SK-N-SH (cell line): ENCODE measurements around the gene CMTM1. TPM values are rescaled to one million over a fixed set of nuclear protein-coding genes. Genes with fewer than 3 reads are reported as not detected.

Source experiments
- CTCF ChIA-PET: fragments of 300-600, 350-600 bp; formaldehyde crosslinking; extraction: SDS; loops from one replicate; lab custom pipeline; 2021; lab: Yijun Ruan, JAX
- POLR2A ChIA-PET: fragments of 350-600 bp; sonication (Branson Sonifier 250); formaldehyde crosslinking; extraction: SDS; loops from one replicate; lab custom pipeline; 2020; ENCODE audit warnings: antibody characterized with exemption, inconsistent platforms; lab: Yijun Ruan, JAX
- DNase-seq: peaks from one replicate; pipeline ENCODE4 v3.0.0; 2012
- H2AFZ ChIP-seq: fragments of 200-600 bp; sonication (generic); 2 replicates; pipeline ENCODE4 v1.8.1; 2016; ENCODE audit warnings: antibody characterized with exemption, mild to moderate bottlenecking, low read depth
- H3F3A ChIP-seq: fragments of 200-600 bp; sonication (generic); replicated peaks from 2 replicates; pipeline ENCODE3; 2016; ENCODE audit warnings: antibody characterized with exemption, mild to moderate bottlenecking; ENCODE audit not compliant: insufficient read depth
- H3K27ac ChIP-seq, 2 experiments: fragments of 200-500 bp in 1 of 2; fragments of 200-600 bp in 1 of 2; sonication (Bioruptor generic) in 1 of 2; sonication (generic), shearing (Covaris generic) in 1 of 2; 2 replicates each; pipeline versions ENCODE4 v1.5.1 to v1.6.1; 2014 to 2016; ENCODE audit warnings: low read depth in 2 of 2, inconsistent platforms in 1 of 2, low read length in 1 of 2, mild to moderate bottlenecking in 1 of 2, mixed read lengths in 1 of 2
- H3K27me3 ChIP-seq: fragments of 200-600 bp; sonication (generic), shearing (Covaris generic); 2 replicates; pipeline ENCODE4 v1.6.1; 2016; ENCODE audit warnings: mixed run types; ENCODE audit not compliant: insufficient read depth
- H3K36me3 ChIP-seq, 2 experiments: fragments of 200-500 bp in 1 of 2; fragments of 200-600 bp in 1 of 2; sonication (Bioruptor generic) in 1 of 2; sonication (generic) in 1 of 2; replicated peaks in 1 of 2; 2 replicates each; pipeline versions ENCODE3 to v1.5.1; 2014 to 2016; ENCODE audit warnings: low read length in 1 of 2, mild to moderate bottlenecking in 1 of 2; ENCODE audit not compliant: insufficient read depth in 2 of 2, control insufficient read depth in 1 of 2
- H3K4me1 ChIP-seq, 2 experiments: fragments of 200-500 bp in 1 of 2; fragments of 200-600 bp in 1 of 2; sonication (Bioruptor generic) in 1 of 2; sonication (generic), shearing (Covaris generic) in 1 of 2; 2 replicates each; pipeline versions ENCODE4 v1.5.1 to v1.6.1; 2014 to 2016; ENCODE audit warnings: low read depth in 1 of 2, low read length in 1 of 2, mixed run types in 1 of 2; ENCODE audit not compliant: insufficient read depth in 2 of 2, control insufficient read depth in 1 of 2
- H3K4me2 ChIP-seq: fragments of 200-600 bp; sonication (generic), shearing (Covaris generic); 2 replicates; pipeline ENCODE4 v1.6.1; 2017; ENCODE audit warnings: mixed run types
- H3K4me3 ChIP-seq, 2 experiments: fragments of 200-500 bp in 1 of 2; fragments of 200-600 bp in 1 of 2; sonication (Bioruptor generic) in 1 of 2; sonication (generic), shearing (Covaris generic) in 1 of 2; 2 replicates each; pipeline versions ENCODE4 v1.5.1 to v1.8.1; 2014 to 2016; ENCODE audit warnings: low read depth in 2 of 2, inconsistent platforms in 1 of 2, low read length in 1 of 2, mild to moderate bottlenecking in 1 of 2, mixed read lengths in 1 of 2, moderate library complexity in 1 of 2
- H3K79me2 ChIP-seq: fragments of 200-600 bp; sonication (generic); 2 replicates; pipeline ENCODE4 v1.8.1; 2017; ENCODE audit warnings: mild to moderate bottlenecking; ENCODE audit not compliant: insufficient read depth
- H3K9ac ChIP-seq: fragments of 200-600 bp; sonication (generic); 2 replicates; pipeline ENCODE4 v1.6.1; 2017; ENCODE audit warnings: mixed run types
- H3K9me2 ChIP-seq: fragments of 200-600 bp; sonication (generic); 2 replicates; pipeline ENCODE4 v1.6.1; 2017; ENCODE audit warnings: mixed run types
- H3K9me3 ChIP-seq: fragments of 200-600 bp; sonication (generic); 2 replicates; pipeline ENCODE4 v1.6.1; 2017; ENCODE audit warnings: mixed run types, mild to moderate bottlenecking, moderate library complexity
- H4K20me1 ChIP-seq: fragments of 200-600 bp; sonication (generic); 2 replicates; pipeline ENCODE4 v1.6.1; 2017; ENCODE audit warnings: mild to moderate bottlenecking, mixed run types; ENCODE audit not compliant: insufficient read depth
- ELF1 ChIP-seq: IDR thresholded peaks from 2 replicates; pipeline ENCODE4 v1.4.0; 2012
- FOSL2 ChIP-seq: IDR thresholded peaks from 2 replicates; pipeline ENCODE4 v1.4.0; 2012; ENCODE audit warnings: low read depth, mild to moderate bottlenecking, moderate library complexity, borderline replicate concordance
- GATA2 ChIP-seq: sonication (generic); formaldehyde crosslinking; IDR thresholded peaks from 2 replicates; pipeline ENCODE4 v1.5.0; 2020; ENCODE audit warnings: mild to moderate bottlenecking, missing genetic modification reagents
- MXI1 ChIP-seq: IDR thresholded peaks from 2 replicates; pipeline ENCODE4 v1.6.1; 2012; ENCODE audit warnings: mild to moderate bottlenecking, low read depth, low read length, improper control_type of control experiment
- NFIC ChIP-seq: IDR thresholded peaks from 2 replicates; pipeline ENCODE4 v1.4.0; 2012; ENCODE audit warnings: borderline replicate concordance
- POLR2AphosphoS5 ChIP-seq: IDR thresholded peaks from 2 replicates; pipeline ENCODE4 v1.6.1; 2012; ENCODE audit warnings: low read depth, low read length
- RFX5 ChIP-seq: IDR thresholded peaks from 2 replicates; pipeline ENCODE4 v1.6.1; 2012; ENCODE audit warnings: mild to moderate bottlenecking, improper control_type of control experiment, low read length
- RXRA ChIP-seq: IDR thresholded peaks from 2 replicates; pipeline ENCODE4 v1.4.0; 2012; ENCODE audit warnings: low read depth, mild to moderate bottlenecking, borderline replicate concordance
- SIN3A ChIP-seq: IDR thresholded peaks from 2 replicates; pipeline ENCODE4 v1.6.1; 2012; ENCODE audit warnings: low read depth, mild to moderate bottlenecking, low read length, moderate library complexity, borderline replicate concordance
- SMC3 ChIP-seq: IDR thresholded peaks from 2 replicates; pipeline ENCODE4 v1.6.1; 2012; ENCODE audit warnings: low read depth, low read length, improper control_type of control experiment
- TCF12 ChIP-seq: IDR thresholded peaks from 2 replicates; pipeline ENCODE4 v1.4.0; 2012
- TEAD4 ChIP-seq: IDR thresholded peaks from 2 replicates; pipeline ENCODE4 v1.4.0; 2012; ENCODE audit warnings: mild to moderate bottlenecking, borderline replicate concordance; ENCODE audit not compliant: insufficient read depth
- WGBS: methylation state at CpG from one replicate; pipeline ENCODE4 v1.1.6; 2017; ENCODE audit warnings: low lambda C conversion rate; 5-methylcytosine and 5-hydroxymethylcytosine counted together
- polyA plus RNA-seq, 3 experiments: library from polyadenylated mRNA; depleted of rRNA; stranded (reverse); fragments of >200 nt; gene quantifications; 2 replicates each; pipeline ENCODE4 v1.2.3, GENCODE V29; 2012
- TF ChIP-seq, protein P1 (sequence below): fragments of 200-600 bp; sonication (generic); IDR thresholded peaks from 2 replicates; pipeline ENCODE4 v1.6.1; 2017; ENCODE audit warnings: antibody characterized with exemption, mild to moderate bottlenecking, moderate library complexity
- TF ChIP-seq, protein P2 (sequence below): fragments of 150-350 bp; IDR thresholded peaks from 2 replicates; pipeline ENCODE4 v1.6.1; 2016; ENCODE audit warnings: mild to moderate bottlenecking, low read depth, low read length
- TF ChIP-seq, protein P3 (sequence below): IDR thresholded peaks from 2 replicates; pipeline ENCODE4 v1.6.1; 2012; ENCODE audit warnings: mild to moderate bottlenecking, low read depth, low read length, moderate library complexity
- TF ChIP-seq, protein P4 (sequence below): IDR thresholded peaks from 2 replicates; pipeline ENCODE4 v1.4.0; 2012; ENCODE audit warnings: low read depth, borderline replicate concordance

Gene CMTM1
- polyA plus RNA-seq, 1 of the 3 experiments (the other 2 are of a cell fraction) = 3.7 TPM

DNA sequence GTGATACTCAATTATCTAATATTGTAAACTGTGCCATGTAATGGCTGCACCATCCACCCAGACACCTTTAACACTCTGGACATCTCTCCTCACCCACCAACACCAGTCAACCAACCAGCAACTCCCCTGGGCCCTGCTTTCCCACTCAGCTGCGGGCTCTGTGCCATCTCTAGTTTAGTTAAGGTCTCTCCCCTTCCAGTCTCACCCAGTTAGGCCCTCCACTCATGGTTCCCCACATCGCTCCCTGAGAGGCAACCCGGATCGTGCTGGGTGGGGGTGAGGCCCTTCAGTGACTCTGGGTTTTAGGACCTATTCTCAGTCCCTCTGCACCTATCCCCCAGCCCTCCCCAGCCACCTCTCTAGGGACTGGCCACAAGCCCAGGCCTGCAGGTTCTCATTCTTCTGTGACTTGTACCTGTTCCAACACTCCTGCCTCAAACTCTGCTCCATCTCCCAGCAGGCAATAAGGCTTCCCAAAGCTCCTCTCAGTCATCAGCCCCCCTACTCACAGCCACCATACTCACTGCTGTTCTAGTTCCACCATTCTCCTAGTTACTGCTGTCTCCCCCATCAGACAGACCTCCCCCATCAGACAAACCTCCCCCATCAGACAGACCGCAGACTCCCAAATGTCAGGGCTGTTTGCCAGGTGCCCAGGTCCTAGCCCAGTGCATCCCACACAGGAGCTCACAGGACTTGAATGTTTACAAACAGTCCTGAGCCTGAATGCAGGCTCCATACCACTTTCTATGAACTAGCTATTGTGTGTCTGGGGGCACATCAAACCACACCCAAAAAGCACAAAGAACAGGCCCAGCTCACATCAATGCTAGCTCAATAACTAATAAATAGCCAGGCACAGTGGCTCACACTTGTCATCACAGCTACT lies 18.9 kb upstream of the CMTM1 start:
- POLR2A ChIA-PET = interaction anchor here (0.6 kb wide), 1 partner anchor 25 kb away, joined by 3 read pairs; no protein-coding TSS in a partner anchor
- DNase-seq = no peak

DNA sequence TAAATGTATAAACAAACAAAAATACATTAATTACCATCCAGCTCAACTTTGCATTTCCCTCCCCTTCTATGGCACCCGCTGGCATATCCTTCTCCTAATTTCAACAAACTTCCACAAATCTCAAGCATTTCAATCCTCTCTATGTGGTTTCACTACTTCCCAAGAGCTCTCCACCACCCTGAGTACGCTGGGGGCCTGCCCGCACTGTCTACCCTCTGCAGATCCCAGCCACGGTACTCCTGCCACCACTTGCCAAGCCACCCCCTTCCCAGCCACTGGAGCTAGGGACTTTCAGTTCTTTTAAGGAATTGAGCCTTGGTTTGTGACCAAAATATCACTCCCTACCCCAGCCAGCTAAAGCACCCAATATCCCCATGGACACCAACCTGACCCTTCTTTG lies 18.2 kb upstream of the CMTM1 start:
- Histone ChIP-seq H3K27me3 (no peaks in the 10 kb centered on the region), H2AFZ (no peak overlapping the region), H3K4me3 (no peak overlapping the region), H3K4me1 (peaks cover 19 to 23% of the 10 kb centered on the region in 2 experiments; a peak in 3 of 4 replicates), H3K4me2 (peak overlapping the region; percentile 94), H3F3A (peaks cover 3% of the 10 kb centered on the region), H3K79me2 (peaks cover 6% of the 10 kb centered on the region), H3K36me3 (peaks cover 0 to 11% of the 10 kb centered on the region in 2 experiments), H4K20me1 (no peaks in the 10 kb centered on the region), H3K9ac (no peak overlapping the region), H3K9me2 (no peaks in the 10 kb centered on the region), H3K9me3 (no peaks in the 10 kb centered on the region), H3K27ac (no peak overlapping the region)
- 97% methylated on average over 4 of the region's 4 CpGs for WGBS
- ChIA-PET CTCF (interaction anchor here (0.9 to 2.6 kb wide), 5 partner anchors 12 to 204 kb away, joined by 3 to 9 read pairs (median 3); partner anchors contain the start of gene DYNC1LI2), POLR2A (interaction anchor here (0.6 kb wide), 1 partner anchor 24 kb away, joined by 3 read pairs; no protein-coding TSS in a partner anchor)
- TF ChIP-seq FOSL2 (no peak), RFX5 (no peak), MXI1 (no peak), SIN3A (no peak), TCF12 (no peak), POLR2AphosphoS5 (no peak)
- TF ChIP-seq, protein P1, sequence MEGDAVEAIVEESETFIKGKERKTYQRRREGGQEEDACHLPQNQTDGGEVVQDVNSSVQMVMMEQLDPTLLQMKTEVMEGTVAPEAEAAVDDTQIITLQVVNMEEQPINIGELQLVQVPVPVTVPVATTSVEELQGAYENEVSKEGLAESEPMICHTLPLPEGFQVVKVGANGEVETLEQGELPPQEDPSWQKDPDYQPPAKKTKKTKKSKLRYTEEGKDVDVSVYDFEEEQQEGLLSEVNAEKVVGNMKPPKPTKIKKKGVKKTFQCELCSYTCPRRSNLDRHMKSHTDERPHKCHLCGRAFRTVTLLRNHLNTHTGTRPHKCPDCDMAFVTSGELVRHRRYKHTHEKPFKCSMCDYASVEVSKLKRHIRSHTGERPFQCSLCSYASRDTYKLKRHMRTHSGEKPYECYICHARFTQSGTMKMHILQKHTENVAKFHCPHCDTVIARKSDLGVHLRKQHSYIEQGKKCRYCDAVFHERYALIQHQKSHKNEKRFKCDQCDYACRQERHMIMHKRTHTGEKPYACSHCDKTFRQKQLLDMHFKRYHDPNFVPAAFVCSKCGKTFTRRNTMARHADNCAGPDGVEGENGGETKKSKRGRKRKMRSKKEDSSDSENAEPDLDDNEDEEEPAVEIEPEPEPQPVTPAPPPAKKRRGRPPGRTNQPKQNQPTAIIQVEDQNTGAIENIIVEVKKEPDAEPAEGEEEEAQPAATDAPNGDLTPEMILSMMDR = no peak
- TF ChIP-seq, protein P2, sequence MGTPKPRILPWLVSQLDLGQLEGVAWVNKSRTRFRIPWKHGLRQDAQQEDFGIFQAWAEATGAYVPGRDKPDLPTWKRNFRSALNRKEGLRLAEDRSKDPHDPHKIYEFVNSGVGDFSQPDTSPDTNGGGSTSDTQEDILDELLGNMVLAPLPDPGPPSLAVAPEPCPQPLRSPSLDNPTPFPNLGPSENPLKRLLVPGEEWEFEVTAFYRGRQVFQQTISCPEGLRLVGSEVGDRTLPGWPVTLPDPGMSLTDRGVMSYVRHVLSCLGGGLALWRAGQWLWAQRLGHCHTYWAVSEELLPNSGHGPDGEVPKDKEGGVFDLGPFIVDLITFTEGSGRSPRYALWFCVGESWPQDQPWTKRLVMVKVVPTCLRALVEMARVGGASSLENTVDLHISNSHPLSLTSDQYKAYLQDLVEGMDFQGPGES = no peak
- TF ChIP-seq, protein P3, sequence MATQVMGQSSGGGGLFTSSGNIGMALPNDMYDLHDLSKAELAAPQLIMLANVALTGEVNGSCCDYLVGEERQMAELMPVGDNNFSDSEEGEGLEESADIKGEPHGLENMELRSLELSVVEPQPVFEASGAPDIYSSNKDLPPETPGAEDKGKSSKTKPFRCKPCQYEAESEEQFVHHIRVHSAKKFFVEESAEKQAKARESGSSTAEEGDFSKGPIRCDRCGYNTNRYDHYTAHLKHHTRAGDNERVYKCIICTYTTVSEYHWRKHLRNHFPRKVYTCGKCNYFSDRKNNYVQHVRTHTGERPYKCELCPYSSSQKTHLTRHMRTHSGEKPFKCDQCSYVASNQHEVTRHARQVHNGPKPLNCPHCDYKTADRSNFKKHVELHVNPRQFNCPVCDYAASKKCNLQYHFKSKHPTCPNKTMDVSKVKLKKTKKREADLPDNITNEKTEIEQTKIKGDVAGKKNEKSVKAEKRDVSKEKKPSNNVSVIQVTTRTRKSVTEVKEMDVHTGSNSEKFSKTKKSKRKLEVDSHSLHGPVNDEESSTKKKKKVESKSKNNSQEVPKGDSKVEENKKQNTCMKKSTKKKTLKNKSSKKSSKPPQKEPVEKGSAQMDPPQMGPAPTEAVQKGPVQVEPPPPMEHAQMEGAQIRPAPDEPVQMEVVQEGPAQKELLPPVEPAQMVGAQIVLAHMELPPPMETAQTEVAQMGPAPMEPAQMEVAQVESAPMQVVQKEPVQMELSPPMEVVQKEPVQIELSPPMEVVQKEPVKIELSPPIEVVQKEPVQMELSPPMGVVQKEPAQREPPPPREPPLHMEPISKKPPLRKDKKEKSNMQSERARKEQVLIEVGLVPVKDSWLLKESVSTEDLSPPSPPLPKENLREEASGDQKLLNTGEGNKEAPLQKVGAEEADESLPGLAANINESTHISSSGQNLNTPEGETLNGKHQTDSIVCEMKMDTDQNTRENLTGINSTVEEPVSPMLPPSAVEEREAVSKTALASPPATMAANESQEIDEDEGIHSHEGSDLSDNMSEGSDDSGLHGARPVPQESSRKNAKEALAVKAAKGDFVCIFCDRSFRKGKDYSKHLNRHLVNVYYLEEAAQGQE = no peak
- TF ChIP-seq, protein P4, sequence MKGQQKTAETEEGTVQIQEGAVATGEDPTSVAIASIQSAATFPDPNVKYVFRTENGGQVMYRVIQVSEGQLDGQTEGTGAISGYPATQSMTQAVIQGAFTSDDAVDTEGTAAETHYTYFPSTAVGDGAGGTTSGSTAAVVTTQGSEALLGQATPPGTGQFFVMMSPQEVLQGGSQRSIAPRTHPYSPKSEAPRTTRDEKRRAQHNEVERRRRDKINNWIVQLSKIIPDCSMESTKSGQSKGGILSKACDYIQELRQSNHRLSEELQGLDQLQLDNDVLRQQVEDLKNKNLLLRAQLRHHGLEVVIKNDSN = no peak
- DNase-seq = no peak

More for the DNA sequence above, 18.9 kb upstream of the CMTM1 start:
- Histone ChIP-seq H3K4me3 (no peak overlapping the region), H3F3A (peaks cover 3% of the 10 kb centered on the region), H3K36me3 (peaks cover 0 to 11% of the 10 kb centered on the region in 2 experiments), H3K4me1 (peaks cover 19 to 20% of the 10 kb centered on the region in 2 experiments; a peak in 3 of 4 replicates), H3K9me3 (no peaks in the 10 kb centered on the region), H3K4me2 (no peak overlapping the region), H2AFZ (no peak overlapping the region), H4K20me1 (no peaks in the 10 kb centered on the region), H3K27me3 (no peaks in the 10 kb centered on the region), H3K27ac (no peak overlapping the region), H3K9me2 (no peaks in the 10 kb centered on the region), H3K9ac (no peak overlapping the region), H3K79me2 (no peaks in the 10 kb centered on the region)
- CTCF ChIA-PET = interaction anchor here (1.1 to 2.6 kb wide), 3 partner anchors 11 to 204 kb away, joined by 3 to 9 read pairs (median 7); partner anchors contain the start of gene DYNC1LI2
- WGBS = 99% methylated on average over 5 of the region's 5 CpGs
- TF ChIP-seq MXI1 = no peak
- no peak for TF ChIP-seq SIN3A
- TF ChIP-seq SMC3 = no peak
- no peak for TF ChIP-seq RFX5
- no peak for TF ChIP-seq TEAD4
- TF ChIP-seq NFIC = no peak
- no peak for TF ChIP-seq ELF1
- no peak for TF ChIP-seq GATA2 (CRISPR knock-in tag)
- no peak for TF ChIP-seq RXRA
